ENCODE data around the gene KCNIP1.

KCNIP1 gene

GRCh38 chr5:170554521-170555267, 50.9 kb downstream of the KCNIP1 start:
- no peak overlapping the region for H3K4me3 Mint-ChIP-seq

GRCh38 chr5:170557314-170557713, 53.5 kb downstream of the KCNIP1 start:
- H3K27me3 Mint-ChIP-seq = peaks cover 4% of the 10 kb centered on the region
- no peak overlapping the region for H3K27ac Mint-ChIP-seq
- no peaks in the 10 kb centered on the region for H3K9me3 Mint-ChIP-seq
- no peaks in the 10 kb centered on the region for H3K4me1 Mint-ChIP-seq
- H3K4me3 Mint-ChIP-seq = no peak overlapping the region
- no peaks in the 10 kb centered on the region for H3K36me3 Mint-ChIP-seq

More at GRCh38 chr5:170554521-170555267, 50.9 kb downstream of the KCNIP1 start:
- no peaks in the 10 kb centered on the region for H3K9me3 Mint-ChIP-seq
- no peak overlapping the region for H3K27ac Mint-ChIP-seq
- peaks cover 2% of the 10 kb centered on the region for H3K27me3 Mint-ChIP-seq
- H3K36me3 Mint-ChIP-seq = no peaks in the 10 kb centered on the region
- H3K4me1 Mint-ChIP-seq = no peaks in the 10 kb centered on the region

- peaks cover 2% of the 10 kb centered on the region for H3K27me3 Mint-ChIP-seq
- H3K4me3 Mint-ChIP-seq = no peak overlapping the region
- H3K4me1 Mint-ChIP-seq = no peaks in the 10 kb centered on the region
- no peaks in the 10 kb centered on the region for H3K9me3 Mint-ChIP-seq
- no peak overlapping the region for H3K27ac Mint-ChIP-seq
- H3K36me3 Mint-ChIP-seq = no peaks in the 10 kb centered on the region
These were observed 55.5 kb downstream of the KCNIP1 start for GRCh38 chr5:170559296-170559695.

GRCh38 chr5:170560938-170561337, 57.1 kb downstream of the KCNIP1 start:
- no peaks in the 10 kb centered on the region for H3K36me3 Mint-ChIP-seq
- no peaks in the 10 kb centered on the region for H3K9me3 Mint-ChIP-seq
- H3K27ac Mint-ChIP-seq = no peak overlapping the region
- no peak overlapping the region for H3K4me3 Mint-ChIP-seq
- H3K4me1 Mint-ChIP-seq = no peaks in the 10 kb centered on the region
- H3K27me3 Mint-ChIP-seq = peaks cover 2% of the 10 kb centered on the region

GRCh38 chr5:170562166-170562874, 58.5 kb downstream of the KCNIP1 start:
- H3K4me3 Mint-ChIP-seq = no peak overlapping the region
- no peaks in the 10 kb centered on the region for H3K9me3 Mint-ChIP-seq
- peaks cover 4% of the 10 kb centered on the region for H3K27me3 Mint-ChIP-seq
- no peaks in the 10 kb centered on the region for H3K36me3 Mint-ChIP-seq
- H3K4me1 Mint-ChIP-seq = no peaks in the 10 kb centered on the region
- no peak overlapping the region for H3K27ac Mint-ChIP-seq

- no peak overlapping the region for H3K4me3 Mint-ChIP-seq
- H3K27ac Mint-ChIP-seq = no peak overlapping the region
- no peaks in the 10 kb centered on the region for H3K4me1 Mint-ChIP-seq
- no peaks in the 10 kb centered on the region for H3K36me3 Mint-ChIP-seq
- H3K9me3 Mint-ChIP-seq = no peaks in the 10 kb centered on the region
- peaks cover 6% of the 10 kb centered on the region for H3K27me3 Mint-ChIP-seq
These were observed 59.0 kb downstream of the KCNIP1 start for GRCh38 chr5:170562875-170563228.

GRCh38 chr5:170563824-170564567, 60.2 kb downstream of the KCNIP1 start:
- Mint-ChIP-seq H3K27me3 (peaks cover 7% of the 10 kb centered on the region), H3K4me3 (no peak overlapping the region), H3K27ac (no peak overlapping the region), H3K4me1 (no peaks in the 10 kb centered on the region), H3K9me3 (no peaks in the 10 kb centered on the region), H3K36me3 (no peaks in the 10 kb centered on the region)

GRCh38 chr5:170565072-170565471, 61.3 kb downstream of the KCNIP1 start:
- H3K27ac Mint-ChIP-seq = no peak overlapping the region
- no peaks in the 10 kb centered on the region for H3K9me3 Mint-ChIP-seq
- H3K4me1 Mint-ChIP-seq = no peaks in the 10 kb centered on the region
- H3K36me3 Mint-ChIP-seq = no peaks in the 10 kb centered on the region
- H3K27me3 Mint-ChIP-seq = peaks cover 7% of the 10 kb centered on the region
- H3K4me3 Mint-ChIP-seq = no peak overlapping the region

GRCh38 chr5:170569101-170569500, 65.3 kb downstream of the KCNIP1 start:
- Mint-ChIP-seq H3K4me3 (no peak overlapping the region), H3K9me3 (no peaks in the 10 kb centered on the region), H3K36me3 (no peaks in the 10 kb centered on the region), H3K27ac (no peak overlapping the region), H3K27me3 (peaks cover 14% of the 10 kb centered on the region), H3K4me1 (peaks cover 11% of the 10 kb centered on the region)

GRCh38 chr5:170570476-170570875, 66.7 kb downstream of the KCNIP1 start:
- Mint-ChIP-seq H3K9me3 (no peaks in the 10 kb centered on the region), H3K4me3 (no peak overlapping the region), H3K27ac (no peak overlapping the region), H3K27me3 (peaks cover 17% of the 10 kb centered on the region), H3K36me3 (no peaks in the 10 kb centered on the region), H3K4me1 (peaks cover 11% of the 10 kb centered on the region)

GRCh38 chr5:170571281-170571731, 67.5 kb downstream of the KCNIP1 start:
- Mint-ChIP-seq H3K36me3 (no peaks in the 10 kb centered on the region), H3K27ac (no peak overlapping the region), H3K27me3 (peaks cover 20% of the 10 kb centered on the region), H3K4me3 (no peak overlapping the region), H3K4me1 (peaks cover 11% of the 10 kb centered on the region), H3K9me3 (no peaks in the 10 kb centered on the region)

- Mint-ChIP-seq H3K4me1 (peaks cover 11% of the 10 kb centered on the region), H3K9me3 (no peaks in the 10 kb centered on the region), H3K4me3 (no peak overlapping the region), H3K36me3 (no peaks in the 10 kb centered on the region), H3K27me3 (peaks cover 20% of the 10 kb centered on the region), H3K27ac (no peak overlapping the region)
These were observed 68.3 kb downstream of the KCNIP1 start for GRCh38 chr5:170571875-170572852.

- Mint-ChIP-seq H3K36me3 (no peaks in the 10 kb centered on the region), H3K9me3 (no peaks in the 10 kb centered on the region), H3K27me3 (peaks cover 19% of the 10 kb centered on the region), H3K27ac (no peak overlapping the region), H3K4me1 (peaks cover 11% of the 10 kb centered on the region), H3K4me3 (no peak overlapping the region)
These were observed 69.3 kb downstream of the KCNIP1 start for GRCh38 chr5:170573114-170573513.

GRCh38 chr5:170573660-170574059, 69.8 kb downstream of the KCNIP1 start:
- Mint-ChIP-seq H3K27ac (no peak overlapping the region), H3K27me3 (peaks cover 20% of the 10 kb centered on the region), H3K36me3 (no peaks in the 10 kb centered on the region), H3K4me3 (no peak overlapping the region), H3K4me1 (peaks cover 11% of the 10 kb centered on the region), H3K9me3 (peaks cover 4% of the 10 kb centered on the region)

Data from activated naive CD4-positive, alpha-beta T cell treated with anti-CD3 and anti-CD28 coated beads, Interleukin-2, amount 50 U/mL, for 24 hours (primary cell).